RWPE1 (cell line): ENCODE measurements around the gene MST1.
"Not testable (repeated sequence)": the region's sequence is repeated elsewhere in the genome, so short reads cannot be mapped to it uniquely, and the experiment has no call there.

Source experiments
- CTCF ChIA-PET: fragments of 350-600 bp; sonication (Branson Sonifier 250); formaldehyde crosslinking; extraction: SDS; loops from one replicate; lab custom pipeline; 2021; lab: Yijun Ruan, JAX
- POLR2A ChIA-PET: fragments of 400-600 bp; formaldehyde crosslinking; extraction: SDS; loops from one replicate; lab custom pipeline; 2020; ENCODE audit warnings: antibody characterized with exemption; ENCODE audit not compliant: low non-redundant PET; lab: Yijun Ruan, JAX
- DNase-seq: peaks from one replicate; pipeline ENCODE4 v3.0.0; 2012; ENCODE audit warnings: low spot score
- H3K27ac ChIP-seq: fragments of 450-650 bp; 2 replicates; pipeline ENCODE4 v1.5.1; 2017
- TF ChIP-seq, protein P1 (sequence below): fragments of 450-650 bp; conservative IDR thresholded peaks from 2 replicates; pipeline ENCODE4 v1.5.1; 2017; ENCODE audit warnings: low read depth, mild to moderate bottlenecking

Gene MST1

DNA sequence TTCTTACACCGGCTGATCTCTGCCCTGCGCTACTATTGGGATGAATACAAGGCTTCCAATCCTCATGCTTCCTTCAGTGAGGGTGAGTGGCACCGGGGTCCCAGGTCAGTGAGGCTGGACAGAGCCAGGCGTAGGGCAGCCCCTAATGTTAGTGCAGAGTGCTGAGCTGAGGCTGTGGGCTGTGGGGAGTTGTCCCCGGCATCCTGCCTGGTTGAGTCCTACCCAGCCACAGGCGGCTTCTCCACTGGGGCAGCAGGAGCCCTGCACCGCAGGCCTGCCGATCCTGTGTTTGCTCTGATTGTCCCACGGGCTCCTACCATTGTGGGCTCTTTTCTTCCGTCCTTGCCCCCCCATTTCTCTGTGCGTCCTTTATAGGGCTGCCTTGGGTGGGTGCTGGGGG, 13.4 kb upstream of the MST1 start:
- DNase-seq = no peak
- peak overlapping the region; percentile 2; the same call in 1 of the 2 replicates for H3K27ac ChIP-seq
- TF ChIP-seq, protein P1, sequence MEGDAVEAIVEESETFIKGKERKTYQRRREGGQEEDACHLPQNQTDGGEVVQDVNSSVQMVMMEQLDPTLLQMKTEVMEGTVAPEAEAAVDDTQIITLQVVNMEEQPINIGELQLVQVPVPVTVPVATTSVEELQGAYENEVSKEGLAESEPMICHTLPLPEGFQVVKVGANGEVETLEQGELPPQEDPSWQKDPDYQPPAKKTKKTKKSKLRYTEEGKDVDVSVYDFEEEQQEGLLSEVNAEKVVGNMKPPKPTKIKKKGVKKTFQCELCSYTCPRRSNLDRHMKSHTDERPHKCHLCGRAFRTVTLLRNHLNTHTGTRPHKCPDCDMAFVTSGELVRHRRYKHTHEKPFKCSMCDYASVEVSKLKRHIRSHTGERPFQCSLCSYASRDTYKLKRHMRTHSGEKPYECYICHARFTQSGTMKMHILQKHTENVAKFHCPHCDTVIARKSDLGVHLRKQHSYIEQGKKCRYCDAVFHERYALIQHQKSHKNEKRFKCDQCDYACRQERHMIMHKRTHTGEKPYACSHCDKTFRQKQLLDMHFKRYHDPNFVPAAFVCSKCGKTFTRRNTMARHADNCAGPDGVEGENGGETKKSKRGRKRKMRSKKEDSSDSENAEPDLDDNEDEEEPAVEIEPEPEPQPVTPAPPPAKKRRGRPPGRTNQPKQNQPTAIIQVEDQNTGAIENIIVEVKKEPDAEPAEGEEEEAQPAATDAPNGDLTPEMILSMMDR = no peak
- ChIA-PET POLR2A (no interaction called here), CTCF (no interaction called here)

DNA sequence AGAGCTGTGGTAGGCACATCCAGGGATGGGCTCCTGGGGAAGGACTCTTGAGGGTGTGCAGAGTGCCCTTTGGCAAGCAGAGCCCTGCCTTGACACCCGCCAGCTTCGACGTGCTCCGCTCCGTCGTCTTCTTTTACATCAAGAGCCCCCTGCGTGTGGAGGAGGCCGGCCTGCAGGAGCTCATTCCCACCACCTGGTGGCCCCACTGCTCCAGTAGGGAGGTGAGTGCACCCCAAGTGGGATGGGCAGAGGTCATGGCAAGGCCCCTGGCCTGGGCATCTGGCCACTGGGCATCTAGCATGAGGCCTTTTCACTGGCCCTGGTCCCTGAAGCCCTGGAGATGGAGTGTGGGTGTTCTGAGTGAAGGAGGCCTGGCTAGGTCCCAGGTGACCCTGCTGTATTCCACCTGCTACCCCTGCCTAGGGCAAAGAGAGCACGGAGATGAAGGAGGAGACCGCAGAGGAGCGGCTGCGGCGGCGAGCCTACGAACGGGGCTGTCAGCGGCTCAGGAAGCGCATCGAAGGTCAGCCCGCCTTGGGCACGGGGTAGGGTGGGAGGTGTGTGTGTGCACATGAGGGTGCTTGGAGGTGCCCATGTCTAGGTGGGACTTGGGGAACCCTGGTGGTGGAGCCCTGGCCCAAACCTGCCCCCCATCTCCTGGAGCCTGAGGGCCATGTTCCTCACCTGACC, 12.3 kb upstream of the MST1 start:
- DNase-seq = no peak
- peak overlapping the region; percentile 2; the same call in 1 of the 2 replicates for H3K27ac ChIP-seq
- POLR2A ChIA-PET = no interaction called here
- CTCF ChIA-PET = interaction anchor here (0.6 to 0.7 kb wide), 3 partner anchors 122 to 187 kb away, joined by 3 read pairs; no protein-coding TSS in a partner anchor
- TF ChIP-seq, protein P1 = peak; percentile 43

DNA sequence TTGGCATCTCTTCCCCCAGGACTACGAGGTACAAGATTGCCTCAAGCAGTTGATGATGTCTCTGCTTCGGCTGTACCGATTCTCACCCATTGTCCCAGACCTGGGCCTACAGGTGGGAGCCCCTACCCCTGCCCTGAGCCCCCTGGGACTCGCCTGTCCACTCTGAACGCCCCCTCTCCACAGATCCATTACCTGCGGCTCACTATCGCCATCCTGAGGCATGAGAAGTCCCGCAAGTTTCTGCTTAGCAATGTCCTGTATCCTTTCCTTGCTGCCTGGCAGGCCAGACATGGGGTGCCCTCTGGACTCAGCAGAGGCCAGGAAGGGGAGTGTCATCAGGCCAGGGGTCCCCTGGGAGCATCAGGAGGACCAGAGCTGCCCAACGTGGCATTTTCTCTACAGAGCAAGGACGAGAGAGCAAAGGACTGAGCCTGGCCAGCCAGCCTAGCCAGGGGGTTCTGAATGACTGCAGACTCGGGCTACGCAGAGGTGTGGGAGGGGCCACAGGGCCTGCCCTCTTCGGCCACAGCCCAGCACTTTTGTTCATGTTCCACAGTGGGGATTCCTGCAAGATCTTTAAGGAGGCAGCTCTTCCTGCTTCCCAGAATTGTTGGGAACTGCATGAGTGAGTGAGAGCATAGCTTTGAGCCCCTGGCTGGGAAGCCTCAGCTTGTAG, 11.3 kb upstream of the MST1 start:
- peak overlapping the region; percentile 14 for H3K27ac ChIP-seq
- TF ChIP-seq, protein P1 = no peak
- DNase-seq = no peak
- ChIA-PET CTCF (interaction anchor here (0.6 to 1.2 kb wide), 2 partner anchors 12 to 187 kb away, joined by 3 to 4 read pairs; no protein-coding TSS in a partner anchor), POLR2A (no interaction called here)

DNA sequence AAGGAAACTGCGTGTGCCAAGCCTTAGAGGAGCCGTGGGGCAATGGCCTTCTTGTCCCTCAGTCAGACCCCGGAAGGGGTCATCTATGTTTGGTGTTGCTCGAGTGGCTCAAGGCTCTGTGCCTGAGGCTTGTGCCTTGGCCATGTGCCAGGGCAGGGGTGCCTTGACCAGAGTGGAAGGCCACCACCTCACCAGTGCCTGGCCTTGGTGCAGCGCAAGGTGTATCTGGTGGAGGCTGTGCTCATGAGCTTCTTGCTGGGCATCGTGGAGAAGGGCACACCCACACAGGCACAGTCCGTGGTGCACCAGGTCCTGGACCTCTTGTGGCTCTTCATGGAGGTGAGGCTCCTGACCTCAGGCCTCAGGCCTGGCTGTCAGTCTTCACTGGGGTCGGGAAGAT, 10.7 kb upstream of the MST1 start:
- TF ChIP-seq, protein P1 = no peak
- DNase-seq = no peak
- ChIA-PET POLR2A (no interaction called here), CTCF (interaction anchor here (1.2 kb wide), 1 partner anchor 12 kb away, joined by 4 read pairs; no protein-coding TSS in a partner anchor)
- peak overlapping the region; percentile 14 for H3K27ac ChIP-seq

DNA sequence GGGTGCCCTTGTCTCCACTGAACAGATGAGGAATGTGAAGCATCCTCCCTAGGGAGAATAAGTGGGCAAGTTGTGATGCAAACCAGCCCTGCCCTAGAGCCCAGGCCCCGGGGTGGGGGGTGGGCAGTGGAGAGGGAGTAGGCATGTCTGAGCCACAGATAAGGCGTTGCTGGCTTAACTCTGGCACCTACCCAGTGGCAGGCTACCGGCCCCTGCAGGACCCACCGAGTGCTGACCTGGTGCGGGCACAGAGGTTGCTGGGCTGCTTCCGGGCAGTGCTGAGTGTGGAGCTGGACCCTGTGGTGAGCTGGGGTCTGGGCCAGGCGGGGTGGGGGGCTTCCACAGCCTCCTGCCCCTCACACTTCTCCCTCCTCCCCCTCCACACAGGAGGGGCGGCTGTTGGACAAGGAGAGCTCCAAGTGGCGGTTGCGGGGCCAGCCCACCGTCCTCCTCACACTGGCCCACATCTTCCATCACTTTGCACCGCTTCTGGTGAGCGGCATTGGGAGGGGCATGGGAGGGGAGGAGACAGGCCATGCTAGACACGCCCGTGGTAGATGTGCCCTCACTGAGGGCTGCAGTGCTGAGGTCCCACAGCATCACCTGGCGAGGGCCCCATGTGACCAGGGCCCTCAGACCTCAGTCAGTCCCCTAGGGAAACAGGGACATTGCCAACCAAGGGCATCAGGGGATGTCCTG, 10.2 kb upstream of the MST1 start:
- no peak for DNase-seq
- TF ChIP-seq, protein P1 = no peak
- ChIA-PET POLR2A (no interaction called here), CTCF (no interaction called here)
- peak overlapping the region; percentile 23 for H3K27ac ChIP-seq

DNA sequence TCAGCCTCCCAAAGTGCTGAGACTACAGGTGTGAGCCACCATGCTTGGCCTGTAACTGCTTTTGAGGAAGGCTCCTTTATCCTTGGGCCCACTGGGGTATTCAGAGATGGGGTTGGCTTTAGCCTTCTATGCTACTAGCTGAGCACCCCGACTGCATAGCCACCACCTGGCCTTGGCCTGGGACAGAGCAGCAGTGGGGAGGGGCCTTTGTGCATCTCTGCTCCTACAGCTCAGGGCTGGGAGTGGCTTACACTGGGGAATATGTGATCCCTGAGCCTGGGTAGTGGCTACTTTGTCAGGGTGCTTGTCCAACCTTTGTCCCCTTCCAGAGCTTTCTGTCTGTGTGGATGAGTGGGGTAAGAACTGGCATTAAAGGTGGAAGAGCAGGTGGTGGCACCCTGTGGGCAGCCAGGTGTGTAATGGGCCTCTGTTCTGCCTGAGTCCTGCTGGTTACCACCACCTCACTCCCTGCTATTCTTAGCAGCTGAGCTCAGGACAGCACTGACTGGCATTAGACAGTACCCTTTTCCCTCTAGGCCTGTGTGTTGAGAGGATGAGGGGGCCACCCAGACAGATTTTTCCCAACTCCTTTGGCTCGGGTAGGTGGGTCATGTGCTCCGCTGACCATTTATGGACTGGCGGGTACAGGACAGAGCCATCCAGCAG, 6.2 kb upstream of the MST1 start:
- DNase-seq, POLR2A ChIA-PET, CTCF ChIA-PET, H3K27ac ChIP-seq: not testable (repeated sequence)

DNA sequence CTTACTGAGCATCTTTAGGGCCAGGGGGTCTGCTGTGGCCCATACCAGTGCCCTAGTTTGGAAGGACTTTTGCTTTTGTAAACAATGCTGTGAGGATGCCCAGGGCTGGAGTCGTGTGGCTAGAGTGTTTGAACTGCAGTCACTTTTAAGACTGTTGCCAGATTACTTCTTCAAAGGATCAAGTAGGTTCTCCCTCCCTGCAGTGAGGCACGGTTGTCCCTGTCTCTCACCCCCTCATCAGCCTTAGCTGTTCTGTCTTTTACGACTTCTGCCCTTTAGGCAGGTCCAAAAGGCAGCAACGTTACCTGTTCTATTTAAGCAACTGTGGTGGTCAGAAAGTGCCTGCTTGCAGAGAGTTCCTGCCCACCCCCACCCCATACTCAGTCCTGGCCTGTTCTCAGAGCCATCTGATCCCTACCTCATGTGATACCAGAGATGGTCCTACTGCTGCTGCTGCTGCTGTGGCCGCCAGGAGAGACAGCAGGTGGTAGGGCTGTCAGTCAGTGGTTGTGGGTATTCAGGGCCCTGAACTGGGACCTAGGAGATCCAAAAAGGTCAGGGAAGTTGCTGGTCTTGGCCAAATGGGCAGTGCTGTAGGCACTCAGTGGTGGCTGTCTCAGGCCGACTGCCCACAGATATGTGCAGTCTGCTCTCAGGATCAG, 5.3 kb upstream of the MST1 start:
- H3K27ac ChIP-seq, POLR2A ChIA-PET, DNase-seq: not testable (repeated sequence)
- CTCF ChIA-PET = interaction anchor here (0.6 kb wide), 1 partner anchor 320 kb away, joined by 3 read pairs; no protein-coding TSS in a partner anchor

DNA sequence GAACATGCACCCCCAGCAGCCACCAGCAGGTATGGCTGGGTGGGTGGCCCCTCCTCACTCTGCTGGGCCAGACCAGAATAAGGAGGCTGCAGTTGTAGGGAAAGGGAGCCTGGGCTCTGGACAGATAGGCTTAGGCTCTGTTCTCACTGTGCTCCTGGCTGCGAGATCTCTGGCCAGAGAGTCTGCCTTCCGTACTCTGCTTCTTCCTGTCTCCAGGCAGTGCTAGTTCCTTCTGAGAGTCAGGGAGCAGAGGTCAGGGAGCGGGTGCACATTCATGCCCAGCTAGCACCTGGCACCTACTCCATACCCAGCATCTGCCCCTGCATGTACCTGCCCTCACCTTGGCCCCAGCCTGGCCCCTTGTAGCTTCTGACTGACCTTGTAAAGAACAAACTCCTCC, 2.2 kb upstream of the MST1 start:
- POLR2A ChIA-PET, CTCF ChIA-PET, DNase-seq: not testable (repeated sequence)
- peak overlapping the region; percentile 8; the same call in 1 of the 2 replicates for H3K27ac ChIP-seq

DNA sequence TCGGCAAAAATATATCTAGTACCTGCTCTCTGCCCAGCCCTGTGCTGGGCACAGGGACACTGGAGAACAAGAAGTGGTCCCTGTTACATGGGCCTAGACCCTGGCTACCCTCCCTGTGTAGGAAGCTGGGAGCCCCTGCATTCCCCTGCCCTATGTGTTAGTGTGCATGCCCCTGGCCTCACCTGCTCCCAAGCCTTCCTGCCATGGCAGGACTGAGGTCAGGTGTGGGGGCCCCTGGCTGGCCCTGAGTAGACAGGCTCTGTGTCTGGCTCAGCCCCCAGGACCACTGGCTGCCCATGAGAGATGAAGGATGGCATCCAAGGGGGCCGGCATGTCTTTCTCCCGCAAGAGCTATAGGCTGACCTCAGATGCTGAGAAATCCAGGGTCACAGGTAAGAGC, 1.6 kb upstream of the MST1 start:
- DNase-seq, POLR2A ChIA-PET, CTCF ChIA-PET: not testable (repeated sequence)
- H3K27ac ChIP-seq = peak overlapping the region; percentile 8; the same call in 1 of the 2 replicates
